ENCODE data around the gene RBM15. TPM values are rescaled to one million over a fixed set of nuclear protein-coding genes. Genes with fewer than 3 reads are reported as not detected.

Gene RBM15
- polyA plus RNA-seq, 1 of the 3 experiments (the other 2 are of a cell fraction) = 3.8 TPM

GRCh38 chr1:110321846-110322245, 17.3 kb upstream of the RBM15 start:
- Histone ChIP-seq H2AFZ (ENCODE audit: low read depth) (no peak overlapping the region), H3K79me2 (ENCODE audit: insufficient read depth) (no peaks in the 10 kb centered on the region), H3K9ac (no peak overlapping the region), H3K4me3 (ENCODE audit: low read depth in 2 of 2, low read length in 1 of 2) (no peak overlapping the region), H3F3A (replicated peaks; ENCODE audit: insufficient read depth) (no peaks in the 10 kb centered on the region), H3K9me2 (no peaks in the 10 kb centered on the region), H3K4me1 (ENCODE audit: control insufficient read depth in 1 of 2, insufficient read depth in 2 of 2, low read depth in 1 of 2, low read length in 1 of 2) (no peaks in the 10 kb centered on the region; a peak in 1 of 4 replicates), H3K9me3 (no peaks in the 10 kb centered on the region), H3K4me2 (no peak overlapping the region), H3K27ac (ENCODE audit: low read depth in 2 of 2, low read length in 1 of 2) (no peak overlapping the region), H3K27me3 (ENCODE audit: insufficient read depth) (no peaks in the 10 kb centered on the region), H4K20me1 (ENCODE audit: insufficient read depth) (no peaks in the 10 kb centered on the region), H3K36me3 (replicated peaks in 1 of 2; ENCODE audit: control insufficient read depth in 1 of 2, insufficient read depth in 2 of 2, low read length in 1 of 2) (no peaks in the 10 kb centered on the region)
- 56% methylated on average over 4 of the region's 4 CpGs for WGBS (ENCODE audit: low lambda C conversion rate)
- TF ChIP-seq, protein P1, sequence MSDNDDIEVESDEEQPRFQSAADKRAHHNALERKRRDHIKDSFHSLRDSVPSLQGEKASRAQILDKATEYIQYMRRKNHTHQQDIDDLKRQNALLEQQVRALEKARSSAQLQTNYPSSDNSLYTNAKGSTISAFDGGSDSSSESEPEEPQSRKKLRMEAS (IDR thresholded peaks at IDR 0.05; ENCODE audit: low read depth) = no peak
- no peak for TF ChIP-seq MEF2A (IDR thresholded peaks at IDR 0.05; ENCODE audit: borderline replicate concordance, low read depth)
- TF ChIP-seq REST (IDR thresholded peaks at IDR 0.05; ENCODE audit: low read depth, low read length) = no peak
- TF ChIP-seq CHD2 (IDR thresholded peaks at IDR 0.05; ENCODE audit: low read length, partially characterized antibody) = no peak
- TF ChIP-seq GABPA (IDR thresholded peaks at IDR 0.05; ENCODE audit: low read depth) = no peak
- no peak for TF ChIP-seq NRF1 (IDR thresholded peaks at IDR 0.05; ENCODE audit: low read depth, low read length)
- TF ChIP-seq EP300 (IDR thresholded peaks at IDR 0.05; ENCODE audit: borderline replicate concordance in 1 of 2, low read depth in 1 of 2, low read length in 1 of 2) = no peak
- TF ChIP-seq FOXM1 (IDR thresholded peaks at IDR 0.05; ENCODE audit: low read depth) = no peak
- no peak for DNase-seq
- CTCF ChIA-PET = interaction anchor here (1.0 to 32.6 kb wide), 5 partner anchors 9 to 174 kb away, joined by 3 to 1300 read pairs (median 5); partner anchors contain the start of genes KCNC4 and RBM15
- POLR2A ChIA-PET = interaction anchor here (1.1 kb wide), 1 partner anchor 17 kb away, joined by 4 read pairs; the partner anchor contains the start of gene RBM15

GRCh38 chr1:110324667-110325066, 14.5 kb upstream of the RBM15 start:
- Histone ChIP-seq H3K9me2 (no peaks in the 10 kb centered on the region), H3K79me2 (ENCODE audit: insufficient read depth) (no peaks in the 10 kb centered on the region), H3K27me3 (ENCODE audit: insufficient read depth) (no peaks in the 10 kb centered on the region), H3K4me2 (no peak overlapping the region), H3K36me3 (replicated peaks in 1 of 2; ENCODE audit: control insufficient read depth in 1 of 2, insufficient read depth in 2 of 2, low read length in 1 of 2) (no peaks in the 10 kb centered on the region), H3K27ac (ENCODE audit: low read depth in 2 of 2, low read length in 1 of 2) (no peak overlapping the region), H3K4me3 (ENCODE audit: low read depth in 2 of 2, low read length in 1 of 2) (no peak overlapping the region), H4K20me1 (ENCODE audit: insufficient read depth) (no peaks in the 10 kb centered on the region), H3F3A (replicated peaks; ENCODE audit: insufficient read depth) (no peaks in the 10 kb centered on the region), H3K4me1 (ENCODE audit: control insufficient read depth in 1 of 2, insufficient read depth in 2 of 2, low read depth in 1 of 2, low read length in 1 of 2) (no peaks in the 10 kb centered on the region; a peak in 1 of 4 replicates), H2AFZ (ENCODE audit: low read depth) (no peak overlapping the region), H3K9ac (no peak overlapping the region), H3K9me3 (no peaks in the 10 kb centered on the region)
- 78% methylated on average over 1 of the region's 1 CpG for WGBS (ENCODE audit: low lambda C conversion rate)
- DNase-seq = no peak
- ChIA-PET POLR2A (no interaction called here), CTCF (interaction anchor here (3.5 to 32.6 kb wide), 2 partner anchors 12 to 116 kb away, joined by 24 to 1300 read pairs; partner anchors contain the start of gene KCNC4)
- TF ChIP-seq FOXJ3 (CRISPR knock-in tag; IDR thresholded peaks at IDR 0.05) (no peak), JUND (IDR thresholded peaks at IDR 0.05) (no peak), RCOR1 (IDR thresholded peaks at IDR 0.05; ENCODE audit: low read length) (no peak), YY1 (IDR thresholded peaks at IDR 0.05; ENCODE audit: low read depth) (no peak), GABPA (IDR thresholded peaks at IDR 0.05; ENCODE audit: low read depth) (no peak), GATA2 (CRISPR knock-in tag; IDR thresholded peaks at IDR 0.05) (no peak), FOSL2 (IDR thresholded peaks at IDR 0.05; ENCODE audit: borderline replicate concordance, low read depth) (no peak), NFIC (IDR thresholded peaks at IDR 0.05; ENCODE audit: borderline replicate concordance) (no peak), TCF12 (IDR thresholded peaks at IDR 0.05) (no peak), CHD2 (IDR thresholded peaks at IDR 0.05; ENCODE audit: low read length, partially characterized antibody) (no peak), FOXM1 (IDR thresholded peaks at IDR 0.05; ENCODE audit: low read depth) (no peak)
- TF ChIP-seq, protein P1 (IDR thresholded peaks at IDR 0.05; ENCODE audit: low read depth) = no peak

All from SK-N-SH (cell line).